HG03045 (cell line): ENCODE data around the gene DNAH5.

Source experiments
- ATAC-seq: cut with Tn5 transposase; IDR thresholded peaks from one replicate; pipeline ENCODE4 v1.9.1; 2021; ENCODE audit warnings: mild to moderate bottlenecking, moderate library complexity; ENCODE audit not compliant: unreplicated experiment

The DNAH5 gene

DNA sequence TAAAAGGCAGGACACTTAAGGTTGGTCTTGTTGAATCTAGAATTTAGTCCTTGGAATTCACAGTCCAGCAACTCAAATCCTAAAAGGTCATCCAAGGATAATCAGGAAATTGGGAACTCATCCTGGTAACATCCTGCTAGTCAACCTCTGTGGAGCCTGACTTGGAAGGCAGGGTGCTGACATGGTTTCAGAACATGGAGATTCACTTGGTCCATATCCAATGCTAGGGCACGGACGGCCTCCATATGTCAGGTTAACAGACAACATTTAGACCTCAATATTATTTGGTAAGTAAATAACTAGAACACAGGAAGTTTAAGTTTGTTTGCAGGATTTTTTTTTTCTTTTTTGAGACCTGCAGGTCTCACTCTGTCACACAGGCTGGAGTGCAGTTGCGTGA is 783 bp upstream of the DNAH5 start:
- ATAC-seq, result no peak

DNA sequence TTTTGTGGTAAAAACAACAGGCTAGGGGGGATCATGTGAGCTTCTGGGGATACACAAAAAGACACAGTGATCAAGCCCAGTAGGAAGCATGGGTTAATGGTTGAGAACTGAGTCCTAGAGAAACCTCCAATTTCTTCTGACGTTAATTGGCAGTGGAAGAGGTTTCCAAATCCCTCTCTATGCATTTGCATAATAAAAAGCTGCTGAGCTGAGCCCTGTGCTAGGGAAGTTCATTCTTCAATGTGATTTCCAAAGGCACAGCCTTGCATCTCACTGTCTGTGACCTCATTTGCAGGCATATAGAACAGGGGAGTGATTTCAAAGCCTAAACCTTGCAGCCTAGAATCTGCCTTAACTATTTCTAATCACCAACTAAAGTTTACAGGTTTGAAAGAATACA is 812 bp downstream of the DNAH5 start:
- ATAC-seq, result no peak

DNA sequence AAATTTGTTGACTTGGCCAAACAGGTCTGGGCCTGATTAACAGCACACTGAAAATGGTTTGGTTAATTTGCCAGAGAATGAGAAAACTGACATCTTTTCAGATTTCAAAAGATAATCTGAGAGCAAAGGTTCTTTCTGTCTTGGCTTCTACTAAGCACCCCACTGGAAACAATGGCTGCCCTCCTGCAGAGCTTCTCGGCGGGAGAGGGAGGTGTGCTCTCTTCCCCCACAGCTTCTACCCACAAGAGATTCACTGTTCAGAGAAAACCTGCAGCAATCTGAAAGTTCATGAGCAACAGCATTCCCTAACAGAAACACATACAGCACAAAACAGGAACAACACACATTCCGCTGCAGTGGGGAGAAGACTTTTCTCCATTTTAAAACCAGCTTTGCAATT is 3.0 kb downstream of the DNAH5 start:
- no peak for ATAC-seq

DNA sequence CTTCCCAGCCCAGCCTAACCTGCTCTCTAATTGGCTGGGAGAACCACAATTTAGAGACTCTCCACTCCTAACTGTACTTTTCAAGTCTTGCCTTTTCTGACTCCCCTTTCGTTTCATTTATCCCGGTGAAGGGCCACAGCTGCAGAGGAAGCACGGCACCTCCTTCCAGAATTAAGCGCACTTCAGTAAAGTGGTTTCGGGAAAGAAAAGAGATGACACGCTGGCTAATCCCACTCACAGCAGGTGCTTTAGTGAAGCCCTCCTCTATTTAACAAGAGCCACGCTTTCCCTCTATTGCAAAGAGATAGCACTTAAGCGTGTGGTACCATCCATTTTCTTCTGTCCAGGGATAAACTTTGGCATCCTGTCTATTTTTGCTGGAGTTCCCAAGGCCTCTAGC is 4.8 kb downstream of the DNAH5 start:
- no peak for ATAC-seq

DNA sequence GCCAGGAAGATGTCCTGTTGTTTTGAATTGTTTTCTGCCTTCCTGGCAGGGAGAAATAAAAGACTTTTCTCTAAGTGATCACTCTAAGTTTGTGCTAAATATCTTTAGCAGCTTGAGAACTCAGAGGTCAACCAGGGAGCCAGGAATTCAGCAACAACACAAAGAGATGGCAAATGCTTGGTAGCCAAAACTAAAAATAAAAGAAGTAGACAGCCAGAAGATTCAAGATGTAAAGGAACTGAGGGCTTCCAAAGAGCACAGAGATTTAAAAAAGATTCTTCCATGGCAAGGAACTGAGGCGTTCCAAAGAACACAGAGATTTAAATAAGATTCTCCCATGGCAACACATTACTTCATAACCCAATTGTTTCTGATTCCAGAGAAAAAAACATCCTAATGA is 9.6 kb downstream of the DNAH5 start:
- ATAC-seq, result no peak

DNA sequence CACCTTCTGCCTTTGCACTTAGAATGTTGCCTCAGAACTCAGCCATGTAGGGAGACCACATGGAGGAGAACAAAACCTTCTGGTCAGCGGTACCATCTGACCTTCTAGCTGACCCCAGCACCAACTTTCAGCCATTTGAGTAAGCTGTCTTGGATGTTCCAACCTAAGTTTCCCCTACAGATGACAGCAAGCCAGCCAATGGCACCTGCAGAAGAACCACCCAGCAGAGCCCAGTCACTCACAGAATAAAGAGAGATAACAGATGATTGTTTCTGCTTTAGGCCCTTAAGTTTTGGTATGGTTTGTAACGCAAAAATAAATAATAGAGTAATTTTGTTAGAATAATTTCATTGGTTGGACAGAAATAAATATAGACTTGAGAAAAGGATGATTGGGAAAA is 10.4 kb downstream of the DNAH5 start:
- ATAC-seq, result no peak

DNA sequence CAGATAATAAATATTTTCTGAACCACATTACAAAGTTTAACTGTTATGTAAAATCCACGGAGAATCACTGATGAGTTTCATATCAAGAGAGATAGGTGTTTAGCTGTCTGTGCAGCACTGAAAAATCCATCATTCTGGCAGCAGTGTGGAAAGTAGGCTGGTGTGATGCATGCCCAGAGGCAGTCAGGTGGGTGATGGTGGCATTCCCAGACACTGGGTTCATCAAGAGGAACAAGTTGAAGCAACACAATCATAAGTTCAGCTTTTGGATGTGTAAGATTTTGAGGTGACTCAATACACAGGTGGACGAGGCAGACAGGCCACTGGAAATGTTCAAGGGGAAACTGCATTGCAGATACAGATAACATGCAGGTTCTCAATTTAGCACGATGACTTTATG is 11.9 kb downstream of the DNAH5 start:
- no peak for ATAC-seq

DNA sequence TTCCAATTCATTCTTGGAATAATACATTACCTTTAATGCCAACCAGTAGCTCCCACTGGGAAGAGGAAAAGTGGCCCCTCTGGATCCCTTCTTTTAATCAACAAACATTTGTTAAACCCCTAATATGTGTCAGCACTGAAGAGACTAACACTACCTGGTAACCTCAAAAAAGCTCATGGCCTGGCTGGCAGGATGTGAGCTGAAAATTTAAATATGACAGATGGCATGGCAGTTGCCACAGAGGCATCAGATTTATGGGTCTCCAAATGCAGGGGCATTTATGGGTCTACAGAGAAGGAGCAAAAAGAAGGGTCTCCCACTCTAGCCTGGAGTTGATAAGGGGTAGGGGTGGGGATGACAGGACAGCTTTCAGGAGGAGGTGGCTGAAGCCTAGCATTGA is 12.5 kb downstream of the DNAH5 start:
- no peak for ATAC-seq

DNA sequence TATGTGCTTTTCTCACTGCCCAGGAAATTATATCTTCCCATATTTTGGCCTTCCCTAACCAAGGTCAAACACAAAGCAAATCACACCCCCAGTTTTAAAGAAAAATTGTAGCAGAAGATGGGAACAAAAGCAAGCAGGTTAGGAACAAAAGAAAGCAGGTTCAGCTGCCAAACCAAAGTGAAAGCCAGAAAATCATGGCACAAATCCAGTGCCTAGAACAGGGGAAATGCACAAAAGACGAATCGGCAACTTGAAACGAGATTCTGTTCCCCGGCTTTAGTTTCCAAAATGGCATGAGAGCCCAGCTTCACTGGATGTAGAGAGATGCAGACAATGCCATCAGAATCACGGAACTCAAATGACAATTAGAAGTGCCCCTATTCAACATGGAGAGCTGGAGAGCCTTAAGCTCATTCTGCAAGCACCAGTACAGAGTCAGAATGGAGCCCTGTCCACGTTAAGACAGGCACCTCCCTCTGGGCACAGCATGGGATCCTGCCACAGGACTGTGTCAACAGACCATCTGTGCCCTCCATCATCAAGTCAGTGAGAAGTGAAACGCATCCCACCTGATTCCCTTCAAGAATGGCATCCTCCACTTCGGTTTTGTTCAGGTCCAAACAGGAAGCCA is 13.8 kb downstream of the DNAH5 start:
- ATAC-seq, result no peak

DNA sequence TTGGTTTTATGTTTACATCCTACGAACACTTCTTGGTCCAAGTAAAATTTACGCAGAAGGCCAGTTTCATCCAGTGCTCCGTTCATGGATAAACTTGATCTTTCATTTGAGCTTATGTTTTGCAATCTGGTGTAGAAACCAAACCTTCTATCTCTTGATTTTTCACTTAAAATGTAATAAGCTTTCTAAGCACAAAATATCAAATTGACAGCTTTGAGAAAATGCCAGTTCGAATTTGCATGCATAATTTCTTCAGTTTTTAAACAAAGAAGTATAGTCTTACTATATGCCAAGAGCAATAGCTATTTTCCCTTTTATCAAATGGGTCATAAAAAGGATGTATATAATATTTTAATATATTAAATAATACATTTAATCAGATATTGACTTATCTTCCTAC is 17.8 kb downstream of the DNAH5 start:
- no peak for ATAC-seq

DNA sequence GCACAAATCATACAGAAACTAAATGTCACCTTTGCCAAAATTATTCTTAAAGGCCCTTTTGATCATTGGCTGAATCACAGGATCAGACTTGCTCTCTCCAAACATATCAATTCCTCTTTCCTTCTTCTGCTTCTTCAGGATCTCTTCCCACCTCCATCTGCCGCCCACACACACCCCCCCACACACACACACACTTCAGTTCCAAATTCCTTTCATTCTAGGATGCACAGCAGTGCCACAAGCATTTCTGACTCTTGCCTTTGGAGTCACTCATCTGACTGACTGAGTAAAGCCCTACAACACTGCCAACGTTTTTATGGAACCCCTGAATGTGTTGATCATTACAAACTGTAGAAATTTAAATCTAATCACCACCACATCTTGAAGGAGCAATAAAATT is 22.9 kb downstream of the DNAH5 start:
- no peak for ATAC-seq

DNA sequence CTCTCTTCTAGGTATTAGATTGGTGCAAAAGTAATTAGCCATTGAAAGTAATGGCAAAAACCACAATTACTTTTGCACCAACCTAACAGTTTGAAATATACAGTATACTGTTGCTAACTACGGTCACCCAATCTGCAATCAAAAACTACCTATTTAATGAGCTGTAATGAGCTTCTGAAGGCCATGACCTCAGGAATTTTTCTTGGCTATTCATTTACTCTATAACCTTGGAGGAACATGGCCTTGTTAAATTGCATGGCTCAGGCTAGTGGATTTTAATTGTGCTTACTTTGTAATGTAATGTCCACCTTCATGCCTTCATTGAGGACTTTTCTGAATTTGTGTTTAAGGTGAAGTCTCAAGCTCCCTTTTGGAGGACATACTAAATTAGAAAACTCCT is 24.7 kb downstream of the DNAH5 start:
- no peak for ATAC-seq

DNA sequence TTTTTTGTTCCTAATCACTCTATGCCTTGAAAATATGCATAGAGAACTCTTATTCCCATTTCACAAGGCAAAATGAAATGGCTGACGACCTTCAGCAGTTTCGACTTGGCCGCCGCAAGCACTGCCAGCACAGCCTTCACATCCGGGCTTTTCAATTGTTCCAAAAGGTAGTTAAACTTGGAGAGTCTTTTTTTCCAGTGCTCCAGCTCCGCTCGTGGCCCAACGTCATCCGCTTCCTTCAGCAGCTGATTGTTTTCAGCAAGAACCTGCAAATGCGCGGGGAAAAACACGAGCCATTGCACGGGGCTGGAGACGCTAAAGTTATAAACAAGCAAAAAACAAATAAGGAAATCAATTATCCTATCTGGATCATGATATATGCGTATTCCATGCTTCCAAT is 25.4 kb downstream of the DNAH5 start:
- ATAC-seq, result no peak

DNA sequence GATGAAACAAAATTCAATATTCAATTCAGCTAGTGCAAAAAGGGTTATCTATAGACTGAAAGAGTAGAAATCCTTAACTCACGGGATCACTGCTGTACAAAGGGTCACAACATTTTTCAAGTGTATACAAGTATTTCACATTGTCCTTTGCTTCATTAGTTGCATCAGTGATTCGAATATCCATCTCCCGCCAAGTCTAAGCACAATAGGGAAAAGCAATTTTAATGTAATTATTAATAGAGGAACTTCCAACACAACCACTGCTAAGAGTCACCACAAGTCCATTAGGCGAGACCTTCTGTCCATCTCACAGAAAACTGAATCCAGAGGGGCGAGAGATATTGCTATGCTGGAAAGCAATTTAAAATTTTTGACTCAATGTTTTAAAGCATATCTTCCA is 27.4 kb downstream of the DNAH5 start:
- no peak for ATAC-seq

DNA sequence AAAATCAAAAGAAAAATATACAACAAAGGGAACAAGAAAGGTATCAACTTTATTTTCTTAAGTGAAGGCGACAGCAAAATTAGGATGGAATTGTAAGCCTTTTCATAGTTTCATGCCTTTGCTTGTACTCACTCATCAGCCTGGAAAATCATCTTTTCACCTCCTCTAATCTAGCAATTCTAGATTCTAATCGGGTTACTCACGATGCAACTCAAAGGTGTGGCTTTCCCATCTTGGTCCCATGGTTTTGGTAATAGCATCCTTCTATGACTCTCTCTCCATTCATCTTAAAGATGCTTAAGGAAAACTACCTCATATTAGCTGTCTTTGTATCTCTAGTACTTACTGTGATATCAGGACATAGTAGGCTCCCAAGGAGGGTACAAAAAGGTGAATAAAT is 30.5 kb downstream of the DNAH5 start:
- ATAC-seq, result no peak

DNA sequence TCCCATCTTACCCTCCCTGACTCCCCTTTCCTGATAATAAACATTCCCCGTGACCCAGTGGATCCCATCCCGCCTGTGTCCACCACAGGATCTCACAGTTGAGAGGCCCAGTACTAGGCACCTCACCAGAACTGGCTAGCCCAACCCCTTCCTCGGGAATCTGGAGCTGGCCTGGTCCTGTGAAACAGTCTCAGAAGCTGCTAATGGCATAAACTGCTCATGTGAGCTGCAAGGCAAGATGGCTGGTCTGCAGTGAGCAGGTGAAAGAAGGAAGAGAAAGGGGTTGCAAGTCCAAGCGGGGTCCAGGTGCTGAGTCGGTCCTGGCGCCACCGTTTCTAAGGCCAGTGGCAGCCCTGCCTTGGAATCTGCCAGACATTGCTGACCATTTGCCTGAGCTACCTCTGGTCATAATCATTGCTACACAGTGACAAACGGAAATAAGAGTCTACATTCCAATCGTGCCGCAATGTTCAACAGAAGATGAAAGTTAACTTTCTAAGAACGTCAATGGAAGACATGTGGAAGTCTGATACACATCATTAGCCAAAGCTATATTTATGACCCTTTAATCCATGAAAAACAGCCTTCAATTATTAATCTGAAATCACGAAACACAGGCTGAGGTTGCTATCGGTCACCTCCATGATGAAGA is 33.7 kb downstream of the DNAH5 start:
- ATAC-seq, result no peak

DNA sequence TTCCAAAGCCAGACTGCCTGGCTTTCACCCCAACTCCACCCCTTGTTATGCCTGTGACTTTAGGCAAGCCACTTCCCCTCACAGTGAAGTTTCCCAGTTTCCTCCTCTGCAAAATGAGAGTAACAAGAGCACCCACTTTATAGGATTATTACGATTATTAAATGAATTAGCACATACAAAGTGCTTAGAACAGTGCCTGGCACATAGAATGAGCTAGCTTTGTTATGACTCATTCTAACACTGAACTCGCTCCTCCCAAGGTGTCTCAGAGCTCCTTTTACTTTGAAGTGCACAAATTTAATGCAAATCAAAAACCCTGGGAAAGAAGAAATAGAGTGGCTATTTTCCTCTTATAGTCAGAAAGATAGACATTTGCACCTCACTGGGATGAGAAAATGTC is 34.3 kb downstream of the DNAH5 start:
- ATAC-seq, result no peak

DNA sequence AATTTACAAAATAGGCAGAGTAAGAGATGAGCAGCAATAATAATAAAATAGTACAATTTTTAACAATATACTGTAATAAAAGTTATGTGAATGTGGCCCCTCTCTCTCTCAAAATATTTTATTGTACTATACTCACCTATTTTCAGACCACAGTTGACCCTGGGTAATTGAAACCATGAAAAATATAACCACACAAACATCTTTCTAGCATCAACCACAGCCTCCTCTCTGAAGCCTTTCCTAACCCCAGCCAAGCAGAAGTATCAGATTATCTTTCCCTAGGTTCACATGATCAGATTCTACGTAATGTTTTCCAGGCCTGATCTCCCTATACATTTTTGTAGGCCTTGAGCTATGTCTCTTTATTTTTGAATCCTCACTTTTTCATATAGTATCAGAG is 35.2 kb downstream of the DNAH5 start:
- ATAC-seq, result no peak

DNA sequence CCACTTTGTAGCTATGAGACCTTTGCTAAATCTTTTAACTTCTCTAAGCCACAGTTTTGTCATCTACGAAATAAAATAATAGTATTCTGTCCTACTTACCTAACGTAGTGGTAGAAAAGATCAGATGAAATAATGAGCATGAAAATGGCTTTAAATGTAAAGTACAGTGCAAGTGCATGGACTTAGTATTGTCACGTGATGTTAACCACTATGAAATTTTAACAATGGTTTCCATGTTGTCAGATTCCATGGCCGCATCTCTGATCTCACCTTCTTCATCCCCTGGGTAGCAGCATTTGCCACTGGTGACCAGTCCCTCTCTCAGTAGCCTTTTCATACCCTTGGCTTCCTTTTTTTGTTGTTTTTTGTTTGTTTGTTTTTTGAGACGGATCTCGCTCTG is 45.9 kb downstream of the DNAH5 start:
- ATAC-seq, result no peak

DNA sequence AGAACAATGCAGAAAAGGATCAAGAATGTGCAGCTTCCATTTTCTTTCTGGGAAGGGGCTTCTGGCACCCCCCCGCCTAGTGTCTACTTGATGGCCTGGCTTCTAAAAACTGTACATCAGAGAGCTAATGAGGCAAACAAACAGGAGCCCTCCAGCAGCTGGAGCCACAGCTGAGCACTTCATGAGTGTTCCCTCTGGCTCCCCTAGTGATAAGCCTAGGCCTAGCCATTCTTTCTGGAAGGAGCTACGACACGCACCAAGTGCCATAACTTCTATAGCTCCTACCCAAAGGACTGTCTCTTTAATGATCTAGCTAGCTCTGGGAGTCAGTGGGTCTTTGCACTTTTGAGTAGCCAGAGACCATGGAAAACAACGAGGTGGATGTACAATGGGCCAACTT is 66.1 kb downstream of the DNAH5 start:
- ATAC-seq, result no peak

DNA sequence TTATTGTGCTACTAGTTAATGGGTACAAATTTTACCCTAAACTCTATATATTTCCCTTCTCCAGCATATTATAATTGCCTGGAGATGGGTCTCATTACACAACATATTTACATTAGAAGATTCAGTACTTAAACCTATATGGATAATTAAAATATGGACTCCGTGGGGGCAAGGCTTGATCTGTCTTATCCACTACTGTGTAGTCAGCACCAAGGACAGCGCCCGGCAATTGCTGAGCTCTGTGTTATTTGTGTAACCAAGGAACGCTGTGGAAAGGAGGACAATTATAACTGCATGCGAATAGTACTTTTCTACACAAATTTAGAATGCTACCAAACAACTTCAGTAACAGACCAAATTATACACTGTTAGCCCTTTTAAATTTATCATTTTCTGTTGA is 77.7 kb downstream of the DNAH5 start:
- no peak for ATAC-seq

DNA sequence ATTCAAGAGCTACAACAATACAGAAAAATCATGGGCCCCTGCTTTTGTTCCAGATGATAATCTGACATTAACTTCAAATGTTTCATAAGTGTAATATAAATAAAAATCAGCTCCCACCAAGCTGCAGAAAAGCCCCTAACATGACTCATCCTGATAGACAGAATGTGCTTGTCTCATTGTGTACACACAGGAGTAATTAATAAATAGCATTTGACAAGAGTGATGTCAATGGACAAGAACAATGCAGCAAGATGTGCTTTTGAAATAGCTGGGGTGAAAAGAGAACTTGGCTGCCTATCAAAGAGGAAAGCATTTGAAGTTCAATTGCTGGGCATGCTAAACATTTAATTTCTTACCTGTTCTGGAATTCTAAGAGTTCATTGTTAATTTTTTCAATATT is 79.2 kb downstream of the DNAH5 start:
- no peak for ATAC-seq

DNA sequence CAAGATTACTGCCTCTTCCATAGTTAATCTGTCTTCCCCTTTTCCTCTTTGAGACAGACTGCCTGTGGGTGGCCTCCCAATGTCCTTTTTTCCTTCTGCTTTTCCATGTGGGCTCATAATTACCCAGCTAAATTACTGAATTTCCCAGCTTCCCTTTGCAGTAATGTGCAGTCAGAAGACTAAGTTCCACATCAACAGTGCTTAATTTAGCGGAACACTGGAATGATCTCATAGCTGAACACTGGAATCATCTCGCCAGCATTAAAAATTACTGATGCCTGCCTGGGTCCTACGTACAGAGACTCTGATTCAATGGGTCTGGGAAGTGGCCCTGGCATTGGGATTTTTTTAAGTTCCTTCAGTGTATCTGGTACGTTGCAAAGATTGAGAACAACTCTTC is 84.3 kb downstream of the DNAH5 start:
- ATAC-seq, result no peak
